ENCODE data around the gene MAP4K5. TPM values are rescaled to one million over a fixed set of nuclear protein-coding genes. Genes with fewer than 3 reads are reported as not detected.

The MAP4K5 gene
- total RNA-seq, 1 donor from 2014 or later: 93.1 TPM

DNA sequence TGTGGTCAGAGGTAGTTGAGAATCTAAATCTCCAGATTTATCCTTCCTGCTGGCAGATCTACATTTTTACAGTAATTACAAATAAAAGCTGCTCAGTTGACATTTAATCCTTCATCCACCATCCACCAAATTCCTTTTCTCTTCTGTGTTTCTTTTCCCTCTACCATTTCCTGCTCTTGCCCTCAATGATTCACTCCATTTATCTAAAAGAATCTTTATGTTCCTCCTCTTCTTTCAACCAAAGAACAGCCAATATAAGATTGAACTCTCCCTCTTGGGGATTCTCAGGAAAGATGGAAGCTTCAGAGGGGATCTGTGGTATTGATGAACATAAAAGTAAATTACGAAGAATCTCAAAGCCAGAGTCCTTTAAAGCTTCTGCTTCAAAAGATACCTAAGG, 4.4 kb downstream of the MAP4K5 start:
- Histone ChIP-seq H3K9ac (ENCODE audit: low read length) (peak overlapping the region; percentile 27), H3K36me3 (ENCODE audit: insufficient read depth, low read length) (peaks cover 9% of the 10 kb centered on the region), H4K20me1 (ENCODE audit: insufficient read depth, low read length) (peaks cover 57% of the 10 kb centered on the region), H3K79me2 (ENCODE audit: insufficient read depth, low read length) (peaks cover 96% of the 10 kb centered on the region), H2AFZ (ENCODE audit: low read depth, low read length) (no peak overlapping the region), H3K27ac (ENCODE audit: low read depth, low read length) (peak overlapping the region; percentile 94), H3K4me2 (ENCODE audit: low read length) (peak overlapping the region; percentile 94), H3K27me3 (ENCODE audit: insufficient read depth, low read length) (no peaks in the 10 kb centered on the region), H3K4me3 (ENCODE audit: insufficient read depth, low read depth, low read length) (peak overlapping the region; percentile 8), H3K4me1 (ENCODE audit: insufficient read depth, low read length) (peaks cover 44% of the 10 kb centered on the region), H3K9me3 (ENCODE audit: insufficient read depth, low read depth, low read length) (no peaks in the 10 kb centered on the region)
- Mint-ChIP-seq H3K4me3 (ENCODE audit: unreplicated experiment) (peak overlapping the region; percentile 42), H3K36me3 (ENCODE audit: low read depth, unreplicated experiment) (peaks cover 4% of the 10 kb centered on the region), H3K27me3 (ENCODE audit: low read depth, unreplicated experiment) (no peaks in the 10 kb centered on the region), H3K9me3 (ENCODE audit: unreplicated experiment) (no peaks in the 10 kb centered on the region), H3K4me1 (ENCODE audit: low read depth, unreplicated experiment) (peaks cover 43% of the 10 kb centered on the region), H3K27ac (ENCODE audit: unreplicated experiment) (peak overlapping the region; percentile 2)
- FAIRE-seq (peak; percentile 77), DNase-seq (ENCODE audit: low read depth) (peak; percentile 75)
- TF ChIP-seq, protein P1, sequence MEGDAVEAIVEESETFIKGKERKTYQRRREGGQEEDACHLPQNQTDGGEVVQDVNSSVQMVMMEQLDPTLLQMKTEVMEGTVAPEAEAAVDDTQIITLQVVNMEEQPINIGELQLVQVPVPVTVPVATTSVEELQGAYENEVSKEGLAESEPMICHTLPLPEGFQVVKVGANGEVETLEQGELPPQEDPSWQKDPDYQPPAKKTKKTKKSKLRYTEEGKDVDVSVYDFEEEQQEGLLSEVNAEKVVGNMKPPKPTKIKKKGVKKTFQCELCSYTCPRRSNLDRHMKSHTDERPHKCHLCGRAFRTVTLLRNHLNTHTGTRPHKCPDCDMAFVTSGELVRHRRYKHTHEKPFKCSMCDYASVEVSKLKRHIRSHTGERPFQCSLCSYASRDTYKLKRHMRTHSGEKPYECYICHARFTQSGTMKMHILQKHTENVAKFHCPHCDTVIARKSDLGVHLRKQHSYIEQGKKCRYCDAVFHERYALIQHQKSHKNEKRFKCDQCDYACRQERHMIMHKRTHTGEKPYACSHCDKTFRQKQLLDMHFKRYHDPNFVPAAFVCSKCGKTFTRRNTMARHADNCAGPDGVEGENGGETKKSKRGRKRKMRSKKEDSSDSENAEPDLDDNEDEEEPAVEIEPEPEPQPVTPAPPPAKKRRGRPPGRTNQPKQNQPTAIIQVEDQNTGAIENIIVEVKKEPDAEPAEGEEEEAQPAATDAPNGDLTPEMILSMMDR (IDR thresholded peaks at IDR 0.05; ENCODE audit: insufficient read depth, low read depth, low read length): no peak
- no peak for TF ChIP-seq EZH2 (IDR thresholded peaks at IDR 0.05; ENCODE audit: insufficient read depth, low read length)

DNA sequence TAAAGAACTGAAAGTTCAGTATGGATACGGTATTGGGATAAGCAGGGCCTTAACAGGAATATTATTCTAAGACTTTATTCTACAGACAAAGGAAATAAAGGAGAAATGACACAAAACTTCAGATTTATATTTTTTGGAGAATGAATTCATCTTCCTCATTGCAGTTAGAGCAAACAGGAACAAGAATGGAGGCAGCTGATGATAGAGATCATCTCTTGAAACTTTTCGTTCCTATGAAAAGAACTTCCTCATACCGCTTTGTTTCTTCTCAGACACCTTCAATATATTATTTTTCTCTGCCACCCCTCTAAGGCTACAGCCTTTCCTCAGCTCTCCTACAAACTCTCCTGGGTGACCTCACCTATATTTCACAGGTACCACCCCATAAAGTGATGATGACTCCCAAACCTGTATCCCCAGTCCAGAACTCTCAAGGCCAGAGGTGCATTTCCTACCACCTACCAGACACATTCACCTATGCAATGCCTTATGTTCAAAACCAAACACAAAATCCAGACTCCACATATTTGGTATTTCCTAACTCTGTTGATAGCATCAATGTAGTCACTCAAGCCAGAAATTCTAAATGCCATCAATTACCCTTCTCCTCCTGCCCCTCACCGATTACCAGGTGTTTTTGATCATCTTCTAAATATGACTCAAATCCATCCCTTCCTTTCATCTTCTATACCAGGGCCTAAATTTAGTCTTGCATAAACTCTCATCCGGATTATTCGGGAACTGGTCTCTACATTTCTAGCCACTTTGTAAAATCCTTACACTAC, 7.4 kb downstream of the MAP4K5 start:
- H3K4me3 Mint-ChIP-seq (ENCODE audit: unreplicated experiment): no peak overlapping the region
- H3K4me1 Mint-ChIP-seq (ENCODE audit: low read depth, unreplicated experiment): peaks cover 51% of the 10 kb centered on the region
- H3K4me3 ChIP-seq (ENCODE audit: insufficient read depth, low read depth, low read length): no peak overlapping the region
- H3K36me3 Mint-ChIP-seq (ENCODE audit: low read depth, unreplicated experiment): peaks cover 3% of the 10 kb centered on the region
- peaks cover 98% of the 10 kb centered on the region for H3K79me2 ChIP-seq (ENCODE audit: insufficient read depth, low read length)
- H3K27me3 Mint-ChIP-seq (ENCODE audit: low read depth, unreplicated experiment): no peaks in the 10 kb centered on the region
- H3K27me3 ChIP-seq (ENCODE audit: insufficient read depth, low read length): no peaks in the 10 kb centered on the region
- peaks cover 9% of the 10 kb centered on the region for H3K36me3 ChIP-seq (ENCODE audit: insufficient read depth, low read length)
- H4K20me1 ChIP-seq (ENCODE audit: insufficient read depth, low read length): peaks cover 46% of the 10 kb centered on the region
- peak overlapping the region; percentile 37 for H3K4me2 ChIP-seq (ENCODE audit: low read length)
- H3K9ac ChIP-seq (ENCODE audit: low read length): no peak overlapping the region
- no peak for DNase-seq (ENCODE audit: low read depth)
- no peaks in the 10 kb centered on the region for H3K9me3 ChIP-seq (ENCODE audit: insufficient read depth, low read depth, low read length)
- H3K27ac Mint-ChIP-seq (ENCODE audit: unreplicated experiment): no peak overlapping the region
- TF ChIP-seq, protein P1 (IDR thresholded peaks at IDR 0.05; ENCODE audit: insufficient read depth, low read depth, low read length): no peak
- TF ChIP-seq EZH2 (IDR thresholded peaks at IDR 0.05; ENCODE audit: insufficient read depth, low read length): no peak
- no peak overlapping the region for H2AFZ ChIP-seq (ENCODE audit: low read depth, low read length)
- peaks cover 55% of the 10 kb centered on the region for H3K4me1 ChIP-seq (ENCODE audit: insufficient read depth, low read length)
- H3K9me3 Mint-ChIP-seq (ENCODE audit: unreplicated experiment): no peaks in the 10 kb centered on the region
- FAIRE-seq: no peak
- H3K27ac ChIP-seq (ENCODE audit: low read depth, low read length): no peak overlapping the region

DNA sequence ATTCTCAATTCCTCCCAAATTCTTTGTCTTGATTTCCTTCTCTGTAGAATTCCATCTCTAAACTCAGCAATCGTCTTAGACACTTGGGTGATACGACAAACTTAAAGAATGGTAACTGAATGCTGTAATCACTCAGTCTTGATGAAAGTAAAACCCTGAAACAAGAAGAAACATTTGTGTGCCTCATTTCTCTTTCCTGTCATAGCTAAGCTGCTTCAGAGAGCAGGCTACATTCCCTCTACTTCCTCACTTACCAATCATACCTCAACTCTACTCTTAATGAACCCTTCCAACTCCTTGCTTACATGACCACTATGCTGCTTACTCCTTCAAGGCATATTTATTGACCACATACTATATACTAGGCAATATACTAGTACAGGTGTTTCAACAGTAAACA, 8.3 kb downstream of the MAP4K5 start:
- peaks cover 43% of the 10 kb centered on the region for H3K4me1 Mint-ChIP-seq (ENCODE audit: low read depth, unreplicated experiment)
- no peak for FAIRE-seq
- H3K36me3 ChIP-seq (ENCODE audit: insufficient read depth, low read length): peaks cover 8% of the 10 kb centered on the region
- H3K9me3 Mint-ChIP-seq (ENCODE audit: unreplicated experiment): no peaks in the 10 kb centered on the region
- H3K27me3 ChIP-seq (ENCODE audit: insufficient read depth, low read length): no peaks in the 10 kb centered on the region
- DNase-seq (ENCODE audit: low read depth): no peak
- peaks cover 98% of the 10 kb centered on the region for H3K79me2 ChIP-seq (ENCODE audit: insufficient read depth, low read length)
- H3K27me3 Mint-ChIP-seq (ENCODE audit: low read depth, unreplicated experiment): no peaks in the 10 kb centered on the region
- peak overlapping the region; percentile 28 for H3K27ac ChIP-seq (ENCODE audit: low read depth, low read length)
- H3K4me1 ChIP-seq (ENCODE audit: insufficient read depth, low read length): peaks cover 46% of the 10 kb centered on the region
- H3K36me3 Mint-ChIP-seq (ENCODE audit: low read depth, unreplicated experiment): peaks cover 3% of the 10 kb centered on the region
- H2AFZ ChIP-seq (ENCODE audit: low read depth, low read length): no peak overlapping the region
- H3K4me3 ChIP-seq (ENCODE audit: insufficient read depth, low read depth, low read length): no peak overlapping the region
- peak overlapping the region; percentile 37 for H3K4me2 ChIP-seq (ENCODE audit: low read length)
- H3K9me3 ChIP-seq (ENCODE audit: insufficient read depth, low read depth, low read length): no peaks in the 10 kb centered on the region
- no peak overlapping the region for H3K9ac ChIP-seq (ENCODE audit: low read length)
- TF ChIP-seq EZH2 (IDR thresholded peaks at IDR 0.05; ENCODE audit: insufficient read depth, low read length): no peak
- TF ChIP-seq, protein P1 (IDR thresholded peaks at IDR 0.05; ENCODE audit: insufficient read depth, low read depth, low read length): no peak
- no peak overlapping the region for H3K27ac Mint-ChIP-seq (ENCODE audit: unreplicated experiment)
- peaks cover 43% of the 10 kb centered on the region for H4K20me1 ChIP-seq (ENCODE audit: insufficient read depth, low read length)
- H3K4me3 Mint-ChIP-seq (ENCODE audit: unreplicated experiment): no peak overlapping the region

All from astrocyte (in vitro differentiated cells and primary cell).